Measurements from ENCODE around the gene PRDM16. TPM values are rescaled to one million over a fixed set of nuclear protein-coding genes. Genes with fewer than 3 reads are reported as not detected.

The PRDM16 gene
- total RNA-seq, 4 donors from 2014 or later = 0.19 to 1.6 (median 0.36) TPM

- Histone ChIP-seq H3K4me3 (no peak overlapping the region), H3K27me3 (peaks cover 41% of the 10 kb centered on the region), H3K36me3 (no peaks in the 10 kb centered on the region), H3K4me1 (no peaks in the 10 kb centered on the region), H3K9me3 (no peaks in the 10 kb centered on the region), H3K27ac (no peak overlapping the region)
- whole genome bisulfite sequencing = 88% methylated on average over 9 of the region's 14 CpGs
- TF ChIP-seq EP300 (IDR thresholded peaks at IDR 0.05) (no peak), POLR2A (IDR thresholded peaks at IDR 0.05) (no peak), CTCF (IDR thresholded peaks at IDR 0.05) (no peak), POLR2AphosphoS5 (IDR thresholded peaks at IDR 0.05) (no peak)
- DNase-seq (ENCODE audit: low spot score in 2 of 2) = no peak
Observed at GRCh38 chr1:3120994-3121393, 52.0 kb downstream of the PRDM16 start.

GRCh38 chr1:3121401-3122210 lies 52.6 kb downstream of the PRDM16 start:
- Histone ChIP-seq H3K27me3 (peaks cover 38% of the 10 kb centered on the region), H3K4me3 (no peak overlapping the region), H3K27ac (no peak overlapping the region), H3K36me3 (no peaks in the 10 kb centered on the region), H3K9me3 (no peaks in the 10 kb centered on the region), H3K4me1 (no peaks in the 10 kb centered on the region)
- no peak for DNase-seq (ENCODE audit: low spot score in 2 of 2)
- TF ChIP-seq CTCF (IDR thresholded peaks at IDR 0.05) = no peak
- no peak for TF ChIP-seq POLR2A (IDR thresholded peaks at IDR 0.05)
- no peak for TF ChIP-seq POLR2AphosphoS5 (IDR thresholded peaks at IDR 0.05)
- no peak for TF ChIP-seq EP300 (IDR thresholded peaks at IDR 0.05)
- 72% methylated on average over 34 of the region's 46 CpGs for WGBS

DNA sequence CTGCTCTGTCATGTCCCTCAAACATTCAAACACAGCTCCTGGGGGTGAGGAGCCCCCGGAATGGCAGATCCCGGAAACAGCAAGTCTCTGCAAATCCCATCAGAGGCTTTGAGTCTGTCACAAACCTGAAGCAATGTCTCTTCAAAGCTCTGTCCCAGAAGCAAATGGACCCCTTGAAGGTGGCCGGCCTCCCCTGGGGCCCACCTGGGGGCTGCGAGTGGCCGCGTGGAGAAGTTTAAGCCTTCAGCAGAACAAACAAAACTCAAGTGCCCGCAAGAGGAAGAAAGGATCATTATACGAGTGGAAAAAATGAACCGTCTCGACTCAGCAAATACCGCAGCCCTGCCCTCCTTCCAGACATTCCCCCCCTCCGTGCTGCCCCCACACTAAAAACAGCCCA lies 53.3 kb downstream of the PRDM16 start:
- H3K4me3 ChIP-seq = no peak overlapping the region
- DNase-seq (ENCODE audit: low spot score in 2 of 2) = no peak
- TF ChIP-seq EP300 (IDR thresholded peaks at IDR 0.05) (no peak), POLR2AphosphoS5 (IDR thresholded peaks at IDR 0.05) (no peak), POLR2A (IDR thresholded peaks at IDR 0.05) (no peak), CTCF (IDR thresholded peaks at IDR 0.05) (no peak)
- no peaks in the 10 kb centered on the region for H3K9me3 ChIP-seq
- no peaks in the 10 kb centered on the region for H3K4me1 ChIP-seq
- no peak overlapping the region for H3K27ac ChIP-seq
- peaks cover 36% of the 10 kb centered on the region for H3K27me3 ChIP-seq
- 59% methylated on average over 12 of the region's 12 CpGs for WGBS
- H3K36me3 ChIP-seq = no peaks in the 10 kb centered on the region

- no peaks in the 10 kb centered on the region for H3K4me1 ChIP-seq
- 80% methylated on average over 3 of the region's 3 CpGs for WGBS
Observed at GRCh38 chr1:3124246-3124645, 55.2 kb downstream of the PRDM16 start.

DNA sequence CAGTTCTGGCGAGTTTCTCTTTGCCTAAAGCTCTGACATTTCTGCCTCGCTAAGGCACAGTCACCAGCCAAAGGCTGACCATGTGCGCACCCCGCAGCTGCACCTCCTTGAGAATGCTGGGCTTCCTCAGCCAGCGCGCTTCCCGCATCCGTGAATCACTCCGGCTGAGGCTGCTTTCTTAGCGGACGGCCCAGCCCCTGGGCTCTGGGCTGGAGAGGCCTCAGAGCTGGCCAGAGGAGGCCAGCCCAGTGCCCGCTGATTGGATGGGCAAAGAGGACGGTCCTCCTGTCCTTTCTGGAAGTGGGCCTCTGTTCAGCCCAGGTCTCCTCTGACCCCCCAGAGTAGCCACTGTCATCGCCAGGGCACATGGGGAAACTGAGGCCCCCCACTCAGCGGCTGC lies 56.1 kb downstream of the PRDM16 start:
- Histone ChIP-seq H3K27ac (no peak overlapping the region), H3K4me3 (no peak overlapping the region), H3K36me3 (no peaks in the 10 kb centered on the region), H3K4me1 (no peaks in the 10 kb centered on the region), H3K27me3 (peaks cover 29% of the 10 kb centered on the region), H3K9me3 (no peaks in the 10 kb centered on the region)
- DNase-seq (ENCODE audit: low spot score in 2 of 2) = no peak
- WGBS = 84% methylated on average over 8 of the region's 15 CpGs
- TF ChIP-seq POLR2A (IDR thresholded peaks at IDR 0.05) (no peak), POLR2AphosphoS5 (IDR thresholded peaks at IDR 0.05) (no peak), CTCF (IDR thresholded peaks at IDR 0.05) (no peak), EP300 (IDR thresholded peaks at IDR 0.05) (no peak)

More at GRCh38 chr1:3124246-3124645, 55.2 kb downstream of the PRDM16 start:
- no peak for TF ChIP-seq POLR2A (IDR thresholded peaks at IDR 0.05)
- Histone ChIP-seq H3K27ac (no peak overlapping the region), H3K9me3 (no peaks in the 10 kb centered on the region), H3K36me3 (no peaks in the 10 kb centered on the region), H3K27me3 (peaks cover 27% of the 10 kb centered on the region), H3K4me3 (no peak overlapping the region)
- no peak for DNase-seq (ENCODE audit: low spot score in 2 of 2)
